Endothelial cell (in vitro differentiated cells): ENCODE data around the gene ZNF879. TPM values are rescaled to one million over a fixed set of nuclear protein-coding genes. Genes with fewer than 3 reads are reported as not detected.

ENCODE experiments used
- DNase-seq: peaks from one replicate; pipeline ENCODE4 v3.0.0; 2021; ENCODE audit warnings: low spot score
- H3K27ac Mint-ChIP-seq: one replicate; pipeline ENCODE4 v1.8.0; 2021; ENCODE audit warnings: mixed read lengths, inconsistent platforms; ENCODE audit not compliant: unreplicated experiment
- H3K27me3 Mint-ChIP-seq: one replicate; pipeline ENCODE4 v1.8.0; 2021; ENCODE audit warnings: mild to moderate bottlenecking, moderate library complexity, mixed read lengths, inconsistent platforms; ENCODE audit not compliant: unreplicated experiment
- H3K36me3 Mint-ChIP-seq: one replicate; pipeline ENCODE4 v1.8.0; 2021; ENCODE audit warnings: mild to moderate bottlenecking, low read depth, mixed read lengths, inconsistent platforms; ENCODE audit not compliant: unreplicated experiment
- H3K4me1 Mint-ChIP-seq: one replicate; pipeline ENCODE4 v1.8.0; 2021; ENCODE audit warnings: mild to moderate bottlenecking, mixed read lengths, inconsistent platforms; ENCODE audit not compliant: unreplicated experiment
- H3K4me3 Mint-ChIP-seq: one replicate; pipeline ENCODE4 v1.8.0; 2021; ENCODE audit warnings: mild to moderate bottlenecking, mixed read lengths, inconsistent platforms; ENCODE audit not compliant: unreplicated experiment
- H3K9me3 Mint-ChIP-seq: one replicate; pipeline ENCODE4 v1.8.0; 2021; ENCODE audit warnings: mixed read lengths, inconsistent platforms; ENCODE audit not compliant: unreplicated experiment
- total RNA-seq: library from RNA; stranded (reverse); fragmentation: NEBNext Ultra II Directional; extraction: Animal tissue kit (Norgen Biotek cat#: 25700); gene quantifications from one replicate; pipeline ENCODE4 v1.2.1, GENCODE V29; 2021; ENCODE audit not compliant: unreplicated experiment
- TF ChIP-seq, protein P1 (sequence below): fragments of 200-600 bp; sonication (generic); IDR thresholded peaks from one replicate; pipeline ENCODE4 v1.5.0; 2021; ENCODE audit warnings: antibody characterized with exemption; ENCODE audit not compliant: unreplicated experiment

Gene ZNF879
- total RNA-seq, 1 donor from 2014 or later, result 5.9 TPM

DNA sequence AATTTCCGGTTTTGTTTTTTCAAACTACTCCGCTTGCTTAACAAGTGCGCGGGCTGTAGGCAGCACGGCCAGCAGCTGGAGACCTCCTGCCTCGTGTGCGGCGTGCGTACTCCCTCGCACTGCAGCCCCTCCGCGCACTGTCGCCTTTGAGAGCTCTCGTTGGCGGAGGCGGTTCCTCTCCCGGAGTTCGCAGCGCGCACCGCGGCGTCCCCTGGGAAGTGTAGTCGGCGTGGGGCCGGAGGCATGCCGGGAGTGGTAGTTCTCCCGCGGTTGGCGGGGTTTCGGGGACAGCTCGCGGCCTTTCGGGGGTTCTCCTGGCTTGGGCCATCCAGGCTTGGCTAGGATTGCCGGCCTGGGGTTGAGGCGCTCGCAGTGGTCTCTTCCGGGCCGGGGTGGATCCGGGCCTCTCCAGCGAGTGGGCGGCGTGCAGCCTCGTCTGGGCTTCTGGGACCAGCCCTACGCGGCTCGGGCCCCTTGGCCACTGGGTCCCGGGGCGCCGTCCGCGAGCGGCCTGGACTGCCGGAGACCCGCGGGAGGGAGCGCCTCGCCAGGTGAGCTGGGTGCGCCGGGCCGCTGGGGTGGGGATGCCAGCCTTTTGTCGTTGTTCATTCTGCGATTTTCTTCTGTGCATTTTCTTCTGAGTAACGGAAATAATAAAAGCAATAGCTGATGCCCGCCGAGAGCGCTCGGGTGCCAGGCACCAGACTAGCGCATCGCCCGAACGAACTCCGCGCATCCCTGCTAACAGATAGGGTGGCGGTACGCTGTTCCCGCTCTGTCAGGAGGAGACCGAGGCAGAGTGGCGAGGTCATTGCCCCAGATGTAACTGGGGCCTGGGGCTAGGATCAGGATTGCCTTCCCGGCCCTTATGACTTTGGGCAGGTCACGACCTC lies 36.8 kb downstream of the ZNF879 start, which contains the start of gene ZNF354C:
ZNF354C (plus strand) TSS at position 258 of the 893 bp plus-strand sequence. CDS start 1,696 bp downstream, outside the sequence.
- Mint-ChIP-seq H3K36me3 (peaks cover 49% of the 10 kb centered on the region), H3K4me1 (no peaks in the 10 kb centered on the region), H3K27ac (no peak within 1 kb of the TSS), H3K27me3 (peaks cover 4% of the 10 kb centered on the region), H3K9me3 (peaks cover 27% of the 10 kb centered on the region), H3K4me3 (peak within 1 kb of the TSS; percentile 86)
- TF ChIP-seq, protein P1, sequence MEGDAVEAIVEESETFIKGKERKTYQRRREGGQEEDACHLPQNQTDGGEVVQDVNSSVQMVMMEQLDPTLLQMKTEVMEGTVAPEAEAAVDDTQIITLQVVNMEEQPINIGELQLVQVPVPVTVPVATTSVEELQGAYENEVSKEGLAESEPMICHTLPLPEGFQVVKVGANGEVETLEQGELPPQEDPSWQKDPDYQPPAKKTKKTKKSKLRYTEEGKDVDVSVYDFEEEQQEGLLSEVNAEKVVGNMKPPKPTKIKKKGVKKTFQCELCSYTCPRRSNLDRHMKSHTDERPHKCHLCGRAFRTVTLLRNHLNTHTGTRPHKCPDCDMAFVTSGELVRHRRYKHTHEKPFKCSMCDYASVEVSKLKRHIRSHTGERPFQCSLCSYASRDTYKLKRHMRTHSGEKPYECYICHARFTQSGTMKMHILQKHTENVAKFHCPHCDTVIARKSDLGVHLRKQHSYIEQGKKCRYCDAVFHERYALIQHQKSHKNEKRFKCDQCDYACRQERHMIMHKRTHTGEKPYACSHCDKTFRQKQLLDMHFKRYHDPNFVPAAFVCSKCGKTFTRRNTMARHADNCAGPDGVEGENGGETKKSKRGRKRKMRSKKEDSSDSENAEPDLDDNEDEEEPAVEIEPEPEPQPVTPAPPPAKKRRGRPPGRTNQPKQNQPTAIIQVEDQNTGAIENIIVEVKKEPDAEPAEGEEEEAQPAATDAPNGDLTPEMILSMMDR, result no peak
- DNase-seq, result peak; percentile 83

DNA sequence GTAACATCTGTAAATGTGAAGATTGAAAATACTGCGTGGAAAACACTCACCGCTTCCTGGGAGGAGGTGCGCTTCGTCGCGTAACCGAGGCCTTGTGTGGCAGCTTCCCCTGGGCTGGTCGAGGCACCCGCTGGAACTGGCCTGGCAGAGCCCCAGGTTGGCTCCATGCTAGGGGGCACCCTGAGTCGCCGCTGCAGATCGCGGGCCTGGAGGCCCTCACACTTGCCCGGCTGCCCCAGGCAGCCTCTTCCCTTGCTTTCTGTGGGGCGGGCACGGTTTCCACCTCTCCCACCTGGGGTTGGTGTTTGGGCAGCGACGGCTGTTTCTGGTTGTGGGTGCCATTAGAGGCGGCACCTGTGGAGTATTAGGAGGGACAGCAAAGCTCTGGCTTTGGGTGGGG lies 37.4 kb downstream of the ZNF879 start:
- H3K27me3 Mint-ChIP-seq, result peaks cover 4% of the 10 kb centered on the region
- TF ChIP-seq, protein P1, result no peak
- peaks cover 24% of the 10 kb centered on the region for H3K9me3 Mint-ChIP-seq
- no peaks in the 10 kb centered on the region for H3K4me1 Mint-ChIP-seq
- DNase-seq, result no peak
- peak overlapping the region; percentile 79 for H3K4me3 Mint-ChIP-seq
- peaks cover 53% of the 10 kb centered on the region for H3K36me3 Mint-ChIP-seq
- H3K27ac Mint-ChIP-seq, result no peak overlapping the region

DNA sequence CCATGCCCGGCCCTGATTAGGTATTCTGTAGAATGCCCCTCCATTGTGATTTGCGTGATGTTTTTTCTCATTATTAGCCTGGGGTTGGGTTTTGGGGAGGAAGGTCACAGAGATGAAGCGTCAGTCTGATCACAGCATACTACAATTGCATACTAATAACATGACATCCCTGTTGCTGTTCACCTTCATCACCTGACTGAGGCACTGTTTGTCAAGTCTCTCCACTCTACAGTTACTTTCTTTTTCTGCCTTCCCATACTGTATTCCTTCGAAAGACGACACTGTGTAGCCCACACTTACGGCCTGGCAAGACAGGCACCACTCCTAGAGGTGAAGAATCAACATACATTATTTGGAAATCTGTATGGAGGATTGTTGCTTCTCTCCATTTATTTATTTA lies 42.1 kb downstream of the ZNF879 start:
- H3K27me3 Mint-ChIP-seq, result peaks cover 2% of the 10 kb centered on the region
- H3K36me3 Mint-ChIP-seq, result peaks cover 75% of the 10 kb centered on the region
- peak overlapping the region; percentile 54 for H3K4me3 Mint-ChIP-seq
- TF ChIP-seq, protein P1, result no peak
- DNase-seq, result no peak
- H3K4me1 Mint-ChIP-seq, result no peaks in the 10 kb centered on the region
- H3K9me3 Mint-ChIP-seq, result peaks cover 39% of the 10 kb centered on the region
- H3K27ac Mint-ChIP-seq, result no peak overlapping the region

DNA sequence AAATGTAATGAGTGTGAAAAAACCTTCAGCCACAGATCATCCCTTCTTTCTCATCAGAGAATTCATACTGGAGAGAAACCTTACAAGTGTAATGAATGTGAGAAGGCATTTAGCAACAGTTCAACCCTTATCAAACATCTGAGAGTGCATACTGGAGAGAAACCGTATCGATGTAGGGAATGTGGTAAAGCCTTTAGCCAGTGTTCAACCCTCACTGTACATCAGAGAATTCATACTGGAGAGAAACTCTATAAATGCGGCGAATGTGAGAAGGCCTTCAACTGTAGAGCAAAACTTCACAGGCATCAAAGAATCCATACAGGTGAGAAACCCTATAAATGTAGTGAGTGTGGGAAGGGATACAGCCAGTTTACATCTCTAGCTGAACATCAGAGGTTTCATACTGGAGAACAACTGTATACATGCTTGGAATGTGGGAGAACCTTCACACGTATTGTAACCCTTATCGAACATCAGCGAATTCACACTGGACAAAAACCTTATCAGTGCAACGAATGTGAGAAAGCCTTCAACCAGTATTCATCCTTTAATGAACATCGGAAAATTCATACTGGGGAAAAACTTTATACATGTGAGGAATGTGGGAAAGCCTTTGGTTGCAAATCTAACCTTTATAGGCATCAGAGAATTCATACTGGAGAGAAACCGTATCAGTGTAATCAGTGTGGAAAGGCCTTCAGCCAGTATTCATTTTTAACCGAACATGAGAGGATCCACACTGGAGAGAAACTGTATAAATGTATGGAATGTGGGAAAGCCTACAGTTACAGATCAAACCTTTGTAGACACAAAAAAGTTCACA lies 55.8 kb downstream of the ZNF879 start:
- H3K4me3 Mint-ChIP-seq, result peak overlapping the region; percentile 81
- no peaks in the 10 kb centered on the region for H3K27me3 Mint-ChIP-seq
- peaks cover 77% of the 10 kb centered on the region for H3K36me3 Mint-ChIP-seq
- no peaks in the 10 kb centered on the region for H3K4me1 Mint-ChIP-seq
- peaks cover 53% of the 10 kb centered on the region for H3K9me3 Mint-ChIP-seq
- TF ChIP-seq, protein P1, result no peak
- no peak for DNase-seq
- no peak overlapping the region for H3K27ac Mint-ChIP-seq
